IMR-90 (cell line): Measurements from ENCODE around the gene BAHD1. TPM values are rescaled to one million over a fixed set of nuclear protein-coding genes. Genes with fewer than 3 reads are reported as not detected.

ENCODE experiments used
- ATAC-seq: fragments of 200-7000 bp; cut with Tn5 transposase; 2 replicates; pipeline ENCODE4 v1.9.1; 2020; ENCODE audit warnings: low read depth, mild to moderate bottlenecking, moderate library complexity
- BruUV-seq: library from RNA; stranded (reverse); fragments of 400-500 nt; replicated peaks from 2 replicates; lab custom pipeline; 2021; lab: Mats Ljungman, UMichigan
- CTCF ChIA-PET: fragments of 300-600 bp; formaldehyde crosslinking; extraction: SDS; loops from one replicate; lab custom pipeline; 2021; ENCODE audit warnings: antibody characterized with exemption; lab: Yijun Ruan, JAX
- POLR2A ChIA-PET: fragments of 300-600 bp; sonication (Branson Sonifier 250); formaldehyde crosslinking; loops from one replicate; lab custom pipeline; 2022; ENCODE audit warnings: antibody characterized with exemption; ENCODE audit not compliant: unreplicated experiment; lab: Charles Lee
- DNase-seq: peaks from one replicate; pipeline ENCODE4 v3.0.0; 2013
- H2AFZ ChIP-seq: replicated peaks from 2 replicates; pipeline ENCODE3; 2013; ENCODE audit warnings: low read length, mild to moderate bottlenecking; ENCODE audit not compliant: poor library complexity
- H2AK5ac ChIP-seq: 2 replicates; pipeline ENCODE4 v1.6.1; 2013; ENCODE audit warnings: low read depth, low read length, inconsistent platforms
- H2AK9ac ChIP-seq: replicated peaks from 2 replicates; pipeline ENCODE3; 2013; ENCODE audit warnings: mild to moderate bottlenecking, low read depth, low read length, moderate library complexity; ENCODE audit not compliant: poor library complexity
- H2BK120ac ChIP-seq: 2 replicates; pipeline ENCODE4 v1.6.1; 2013; ENCODE audit warnings: low read depth, low read length, inconsistent platforms
- H2BK15ac ChIP-seq: 3 replicates; pipeline ENCODE4 v1.6.1; 2013; ENCODE audit warnings: low read depth, low read length, inconsistent platforms
- H2BK20ac ChIP-seq: 2 replicates; pipeline ENCODE4 v1.6.1; 2013; ENCODE audit warnings: low read depth, mild to moderate bottlenecking, inconsistent platforms, low read length, moderate library complexity
- H2BK5ac ChIP-seq: 2 replicates; pipeline ENCODE4 v1.6.1; 2013; ENCODE audit warnings: mild to moderate bottlenecking, low read depth, low read length, inconsistent platforms; ENCODE audit not compliant: poor library complexity, severe bottlenecking
- H3K14ac ChIP-seq: replicated peaks from 2 replicates; pipeline ENCODE4 v1.6.1; 2013; ENCODE audit warnings: low read depth, low read length, inconsistent platforms
- H3K18ac ChIP-seq: 2 replicates; pipeline ENCODE4 v1.6.1; 2013; ENCODE audit warnings: low read depth, low read length, control low read depth
- H3K23ac ChIP-seq: 2 replicates; pipeline ENCODE4 v1.6.1; 2013; ENCODE audit warnings: low read depth, low read length, inconsistent platforms
- H3K27ac ChIP-seq: 2 replicates; pipeline ENCODE4 v1.5.1; 2013; ENCODE audit warnings: mild to moderate bottlenecking, control low read depth, low read length; ENCODE audit not compliant: insufficient read depth
- H3K27me3 ChIP-seq: 2 replicates; pipeline ENCODE4 v1.6.1; 2013; ENCODE audit warnings: low read length; ENCODE audit not compliant: control insufficient read depth, insufficient read depth
- H3K36me3 ChIP-seq: 2 replicates; pipeline ENCODE4 v1.6.1; 2013; ENCODE audit warnings: low read length, mixed read lengths; ENCODE audit not compliant: control insufficient read depth, insufficient read depth
- H3K4ac ChIP-seq: 2 replicates; pipeline ENCODE4 v1.6.1; 2013; ENCODE audit warnings: low read depth, low read length, inconsistent platforms
- H3K4me1 ChIP-seq: 2 replicates; pipeline ENCODE4 v1.6.1; 2013; ENCODE audit warnings: low read length, mixed read lengths; ENCODE audit not compliant: control insufficient read depth, insufficient read depth
- H3K4me2 ChIP-seq: 2 replicates; pipeline ENCODE4 v1.6.1; 2013; ENCODE audit warnings: low read depth, mild to moderate bottlenecking, control low read depth, low read length, moderate library complexity
- H3K4me3 ChIP-seq: 2 replicates; pipeline ENCODE4 v1.5.1; 2013; ENCODE audit warnings: low read depth, mild to moderate bottlenecking, control low read depth, low read length, moderate library complexity; ENCODE audit not compliant: insufficient read depth
- H3K56ac ChIP-seq: 2 replicates; pipeline ENCODE4 v1.6.1; 2013; ENCODE audit warnings: low read length, inconsistent platforms; ENCODE audit not compliant: insufficient read depth; ENCODE audit errors: extremely low read depth
- H3K79me1 ChIP-seq, 2 experiments: 2 replicates each; pipeline ENCODE4 v1.6.1; 2013; ENCODE audit warnings: low read length in 2 of 2, inconsistent platforms in 1 of 2, low read depth in 1 of 2
- H3K9ac ChIP-seq: 2 replicates; pipeline ENCODE4 v1.6.1; 2013; ENCODE audit warnings: low read depth, low read length, control low read depth
- H3K9me1 ChIP-seq: 2 replicates; pipeline ENCODE4 v1.6.1; 2013; ENCODE audit warnings: low read length, inconsistent platforms; ENCODE audit not compliant: insufficient read depth
- H3K9me3 ChIP-seq: 2 replicates; pipeline ENCODE4 v1.6.1; 2013; ENCODE audit warnings: low read length; ENCODE audit not compliant: control insufficient read depth, insufficient read depth
- H4K20me1 ChIP-seq: 2 replicates; pipeline ENCODE4 v1.6.1; 2013; ENCODE audit warnings: low read length, inconsistent platforms; ENCODE audit not compliant: insufficient read depth
- H4K5ac ChIP-seq: 2 replicates; pipeline ENCODE4 v1.6.1; 2013; ENCODE audit warnings: mild to moderate bottlenecking, low read depth, low read length, control low read depth
- H4K8ac ChIP-seq, 2 experiments: 2 replicates each; pipeline ENCODE4 v1.6.1; 2013; ENCODE audit warnings: low read depth in 2 of 2, low read length in 2 of 2, control low read depth in 1 of 2, inconsistent platforms in 1 of 2
- H4K91ac ChIP-seq: 2 replicates; pipeline ENCODE4 v1.6.1; 2013; ENCODE audit warnings: low read depth, low read length, inconsistent platforms; ENCODE audit not compliant: insufficient read depth
- FOS ChIP-seq: fragments of 150-350 bp; IDR thresholded peaks from 2 replicates; pipeline ENCODE4 v1.6.1; 2016; ENCODE audit warnings: low read depth, low read length
- POLR2A ChIP-seq: IDR thresholded peaks from 2 replicates; pipeline ENCODE4 v1.6.1; 2012; ENCODE audit warnings: mild to moderate bottlenecking, low read depth, low read length
- RFX5 ChIP-seq: IDR thresholded peaks from 2 replicates; pipeline ENCODE4 v1.8.0; 2012; ENCODE audit warnings: low read depth, mild to moderate bottlenecking, low read length, moderate library complexity
- SMC3 ChIP-seq: fragments of 150-350 bp; IDR thresholded peaks from 2 replicates; pipeline ENCODE4 v1.6.1; 2016; ENCODE audit warnings: low read depth, mild to moderate bottlenecking, antibody characterized with exemption, low read length, moderate library complexity
- WGBS, 2 experiments: methylation state at CpG; one replicate each; pipeline versions ENCODE4 v1.1.5 to v1.1.7; 2013; ENCODE audit warnings: missing lambda C conversion rate in 2 of 2; ENCODE audit not compliant: insufficient read length in 1 of 2; ENCODE audit errors: extremely low coverage in 2 of 2; 5-methylcytosine and 5-hydroxymethylcytosine counted together
- dilution Hi-C: fragments of 300-500 bp; cut with HindIII; formaldehyde crosslinking; loops from one replicate; pipeline ENCODE4 v1.14.3; 2018; ENCODE audit warnings: low sequenced_read_pairs; ENCODE audit not compliant: unreplicated experiment
- in situ Hi-C: fragments of 300-500 bp; cut with MboI; formaldehyde crosslinking; loops from 3 replicates; pipeline ENCODE4 v1.14.3; 2019; ENCODE audit warnings: low sequenced_read_pairs, inconsistent platforms, mixed read lengths
- intact Hi-C: fragments of 100-400 bp; cut with micrococcal nuclease; formaldehyde crosslinking; loops from 2 replicates; pipeline ENCODE4 v1.10.0; 2022
- polyA plus RNA-seq, 3 experiments: library from polyadenylated mRNA; depleted of rRNA; stranded (reverse); fragments of >200 nt; gene quantifications; 2 replicates each; pipeline ENCODE4 v1.2.3, GENCODE V29; 2012; ENCODE audit warnings: low replicate concordance in 1 of 3
- total RNA-seq: library from RNA; depleted of rRNA; stranded (reverse); fragments of >200 nt; gene quantifications from 2 replicates; pipeline ENCODE4 v1.2.3, GENCODE V29; 2012
- TF ChIP-seq, protein P1 (sequence below): fragments of 150-350 bp; IDR thresholded peaks from 2 replicates; pipeline ENCODE4 v1.6.1; 2017; ENCODE audit warnings: mild to moderate bottlenecking, antibody characterized with exemption, low read length, low read depth
- TF ChIP-seq, protein P2 (sequence below): fragments of 150-350 bp; IDR thresholded peaks from 2 replicates; pipeline ENCODE4 v1.6.1; 2016; ENCODE audit warnings: low read depth, mild to moderate bottlenecking, low read length, moderate library complexity, borderline replicate concordance
- TF ChIP-seq, protein P3 (sequence below): conservative IDR thresholded peaks from 2 replicates; pipeline ENCODE4 v1.5.1; 2012; ENCODE audit warnings: mild to moderate bottlenecking, low read depth, low read length, improper control_type of control experiment

The BAHD1 gene
- total and polyA plus RNA-seq, 2 of the 4 experiments (the other 2 are of a cell fraction): 3.0 to 8.7 TPM

DNA sequence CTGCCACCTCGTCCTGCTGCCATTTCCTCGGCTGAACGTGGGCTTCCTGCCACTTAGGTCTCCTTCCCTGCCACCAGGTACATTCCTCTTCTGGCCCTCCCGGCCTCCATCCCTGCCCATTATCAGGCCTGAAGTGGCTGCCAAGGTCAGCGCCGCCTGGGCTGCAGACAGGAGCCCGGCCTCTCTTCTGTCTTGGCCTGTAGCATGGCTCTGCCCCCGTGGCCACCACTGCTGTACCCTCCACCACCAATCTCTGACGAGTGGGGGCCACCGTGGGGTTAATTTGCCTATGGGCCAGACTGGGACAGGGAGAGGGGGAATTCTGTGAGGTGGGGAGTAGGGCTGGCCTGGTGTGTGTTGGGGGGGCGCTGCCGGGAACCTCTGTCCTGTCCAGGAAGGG lies 2.0 kb upstream of the BAHD1 start:
- intact Hi-C loops (no loop called here), in situ Hi-C loops (no loop called here), dilution Hi-C loops (no loop called here)
- Histone ChIP-seq H4K91ac (no peak overlapping the region), H2BK120ac (no peak overlapping the region), H2BK15ac (no peak overlapping the region), H2BK5ac (no peak overlapping the region), H3K27ac (no peak overlapping the region), H3K14ac (no peak overlapping the region), H3K36me3 (no peaks in the 10 kb centered on the region), H3K23ac (no peak overlapping the region), H4K8ac (no peak overlapping the region), H3K9ac (no peak overlapping the region), H4K20me1 (peaks cover 19% of the 10 kb centered on the region), H3K9me1 (peaks cover 7% of the 10 kb centered on the region; the same call in 1 of the 2 replicates), H2AK5ac (no peak overlapping the region), H2AFZ (no peak overlapping the region), H3K79me1 (peaks cover 0 to 14% of the 10 kb centered on the region in 2 experiments; a peak in 3 of 4 replicates), H3K4me3 (no peak overlapping the region), H2BK20ac (no peak overlapping the region), H3K4me2 (no peak overlapping the region), H2AK9ac (no peak overlapping the region), H3K56ac (no peak overlapping the region), H3K4ac (no peak overlapping the region), H4K5ac (no peak overlapping the region), H3K4me1 (peaks cover 15% of the 10 kb centered on the region), H3K27me3 (peaks cover 65% of the 10 kb centered on the region), H3K18ac (no peak overlapping the region), H3K9me3 (no peaks in the 10 kb centered on the region)
- no peak for ATAC-seq
- no peak for DNase-seq
- no TSS peak for BruUV-seq
- ChIA-PET CTCF (interaction anchor here (0.6 kb wide), 1 partner anchor 42 kb away, joined by 4 read pairs; no protein-coding TSS in a partner anchor), POLR2A (no interaction called here)
- WGBS, 2 experiments: 76% methylated on average over 3 of the region's 12 CpGs; no CpG with 5 or more reads in 1 of the 2 experiments
- TF ChIP-seq, protein P1, sequence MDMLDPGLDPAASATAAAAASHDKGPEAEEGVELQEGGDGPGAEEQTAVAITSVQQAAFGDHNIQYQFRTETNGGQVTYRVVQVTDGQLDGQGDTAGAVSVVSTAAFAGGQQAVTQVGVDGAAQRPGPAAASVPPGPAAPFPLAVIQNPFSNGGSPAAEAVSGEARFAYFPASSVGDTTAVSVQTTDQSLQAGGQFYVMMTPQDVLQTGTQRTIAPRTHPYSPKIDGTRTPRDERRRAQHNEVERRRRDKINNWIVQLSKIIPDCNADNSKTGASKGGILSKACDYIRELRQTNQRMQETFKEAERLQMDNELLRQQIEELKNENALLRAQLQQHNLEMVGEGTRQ: no peak
- TF ChIP-seq RFX5 (no peak), FOS (no peak), POLR2A (no peak), SMC3 (no peak)
- TF ChIP-seq, protein P2, sequence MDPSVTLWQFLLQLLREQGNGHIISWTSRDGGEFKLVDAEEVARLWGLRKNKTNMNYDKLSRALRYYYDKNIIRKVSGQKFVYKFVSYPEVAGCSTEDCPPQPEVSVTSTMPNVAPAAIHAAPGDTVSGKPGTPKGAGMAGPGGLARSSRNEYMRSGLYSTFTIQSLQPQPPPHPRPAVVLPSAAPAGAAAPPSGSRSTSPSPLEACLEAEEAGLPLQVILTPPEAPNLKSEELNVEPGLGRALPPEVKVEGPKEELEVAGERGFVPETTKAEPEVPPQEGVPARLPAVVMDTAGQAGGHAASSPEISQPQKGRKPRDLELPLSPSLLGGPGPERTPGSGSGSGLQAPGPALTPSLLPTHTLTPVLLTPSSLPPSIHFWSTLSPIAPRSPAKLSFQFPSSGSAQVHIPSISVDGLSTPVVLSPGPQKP: no peak
- TF ChIP-seq, protein P3, sequence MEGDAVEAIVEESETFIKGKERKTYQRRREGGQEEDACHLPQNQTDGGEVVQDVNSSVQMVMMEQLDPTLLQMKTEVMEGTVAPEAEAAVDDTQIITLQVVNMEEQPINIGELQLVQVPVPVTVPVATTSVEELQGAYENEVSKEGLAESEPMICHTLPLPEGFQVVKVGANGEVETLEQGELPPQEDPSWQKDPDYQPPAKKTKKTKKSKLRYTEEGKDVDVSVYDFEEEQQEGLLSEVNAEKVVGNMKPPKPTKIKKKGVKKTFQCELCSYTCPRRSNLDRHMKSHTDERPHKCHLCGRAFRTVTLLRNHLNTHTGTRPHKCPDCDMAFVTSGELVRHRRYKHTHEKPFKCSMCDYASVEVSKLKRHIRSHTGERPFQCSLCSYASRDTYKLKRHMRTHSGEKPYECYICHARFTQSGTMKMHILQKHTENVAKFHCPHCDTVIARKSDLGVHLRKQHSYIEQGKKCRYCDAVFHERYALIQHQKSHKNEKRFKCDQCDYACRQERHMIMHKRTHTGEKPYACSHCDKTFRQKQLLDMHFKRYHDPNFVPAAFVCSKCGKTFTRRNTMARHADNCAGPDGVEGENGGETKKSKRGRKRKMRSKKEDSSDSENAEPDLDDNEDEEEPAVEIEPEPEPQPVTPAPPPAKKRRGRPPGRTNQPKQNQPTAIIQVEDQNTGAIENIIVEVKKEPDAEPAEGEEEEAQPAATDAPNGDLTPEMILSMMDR: no peak
